ENCODE data around the gene PRCC. TPM values are rescaled to one million over a fixed set of nuclear protein-coding genes. Genes with fewer than 3 reads are reported as not detected.
A peak's percentile ranks its signal among the peaks of the same experiment; 100 is the strongest.

Gene PRCC
- total RNA-seq, 1 experiment from 2014 or later = 103 TPM

DNA sequence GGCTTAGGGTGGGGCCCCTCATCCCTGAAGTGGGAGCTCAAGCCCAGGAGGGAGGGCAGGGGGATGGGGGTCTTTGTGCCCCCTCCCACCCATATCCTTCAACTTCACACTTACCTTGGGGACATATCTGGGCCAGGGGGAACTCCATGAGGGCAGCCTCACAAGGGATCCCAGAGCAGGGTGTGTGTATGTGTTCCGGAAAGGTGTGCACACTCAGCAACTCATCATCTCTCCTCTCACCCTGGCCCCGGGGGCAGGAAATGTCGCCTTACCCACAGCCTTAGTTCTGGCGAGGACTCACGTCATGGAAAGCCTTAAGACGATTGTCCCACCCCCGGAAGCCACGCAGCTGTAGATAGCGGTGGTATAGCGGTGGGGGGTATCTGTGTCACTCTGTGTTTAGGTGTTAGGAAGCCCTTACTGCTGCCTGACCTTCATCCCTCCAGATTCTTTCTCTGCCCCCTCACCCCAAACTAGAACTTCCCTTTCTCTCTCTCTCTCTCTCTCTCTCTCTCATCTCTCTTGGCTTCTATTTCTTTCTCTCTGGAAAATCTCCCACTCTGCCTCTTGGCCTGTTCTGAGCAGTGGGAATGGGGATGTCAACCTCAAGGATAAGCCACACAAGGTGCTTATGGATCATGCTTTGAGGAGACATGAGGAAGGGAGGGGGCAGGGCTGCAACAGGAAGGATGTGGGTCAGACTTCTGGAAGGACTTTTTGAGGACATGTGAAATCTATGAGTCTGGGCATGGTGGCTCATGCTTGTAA is 49.4 kb downstream of the PRCC start, which contains the start of gene SH2D2A:
Gene SH2D2A (minus strand): TSS at position 288 of the 768 bp plus-strand sequence. CDS start 140 bp downstream, at position 148.
- TF ChIP-seq, protein P1, sequence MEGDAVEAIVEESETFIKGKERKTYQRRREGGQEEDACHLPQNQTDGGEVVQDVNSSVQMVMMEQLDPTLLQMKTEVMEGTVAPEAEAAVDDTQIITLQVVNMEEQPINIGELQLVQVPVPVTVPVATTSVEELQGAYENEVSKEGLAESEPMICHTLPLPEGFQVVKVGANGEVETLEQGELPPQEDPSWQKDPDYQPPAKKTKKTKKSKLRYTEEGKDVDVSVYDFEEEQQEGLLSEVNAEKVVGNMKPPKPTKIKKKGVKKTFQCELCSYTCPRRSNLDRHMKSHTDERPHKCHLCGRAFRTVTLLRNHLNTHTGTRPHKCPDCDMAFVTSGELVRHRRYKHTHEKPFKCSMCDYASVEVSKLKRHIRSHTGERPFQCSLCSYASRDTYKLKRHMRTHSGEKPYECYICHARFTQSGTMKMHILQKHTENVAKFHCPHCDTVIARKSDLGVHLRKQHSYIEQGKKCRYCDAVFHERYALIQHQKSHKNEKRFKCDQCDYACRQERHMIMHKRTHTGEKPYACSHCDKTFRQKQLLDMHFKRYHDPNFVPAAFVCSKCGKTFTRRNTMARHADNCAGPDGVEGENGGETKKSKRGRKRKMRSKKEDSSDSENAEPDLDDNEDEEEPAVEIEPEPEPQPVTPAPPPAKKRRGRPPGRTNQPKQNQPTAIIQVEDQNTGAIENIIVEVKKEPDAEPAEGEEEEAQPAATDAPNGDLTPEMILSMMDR (conservative IDR thresholded peaks at IDR 0.05; ENCODE audit: low read depth, low read length) = no peak
- TF ChIP-seq EZH2 (IDR thresholded peaks at IDR 0.05; ENCODE audit: low read length, unreplicated experiment) (no peak), EZH2phosphoT487 (IDR thresholded peaks at IDR 0.05; ENCODE audit: borderline replicate concordance, low read length) (no peak)
- Histone ChIP-seq H3K27me3 (ENCODE audit: low read length) (no peaks in the 10 kb centered on the region), H3K9me2 (replicated peaks; ENCODE audit: low read length) (no peaks in the 10 kb centered on the region), H3F3A (ENCODE audit: low read length, unreplicated experiment) (no peaks in the 10 kb centered on the region), H3K9ac (ENCODE audit: low read length) (peak within 1 kb of the TSS; percentile 65), H4K20me1 (ENCODE audit: low read length) (no peaks in the 10 kb centered on the region), H3K36me3 (ENCODE audit: low read depth, low read length) (no peaks in the 10 kb centered on the region), H3K9me3 (ENCODE audit: low read length) (no peaks in the 10 kb centered on the region), H3K79me2 (ENCODE audit: low read length) (no peaks in the 10 kb centered on the region), H3K4me3 (ENCODE audit: low read length) (peak within 1 kb of the TSS; percentile 15; the same call in 1 of the 2 replicates), H2AFZ (ENCODE audit: low read length) (0 out of 2 replicates have a peak within 1 kb of the TSS, but pooled peaks have one; percentile 10), H3K4me1 (ENCODE audit: insufficient read depth, low read length) (peaks cover 45% of the 10 kb centered on the region), H3K27ac (ENCODE audit: low read length) (peak within 1 kb of the TSS; percentile 83), H3K4me2 (ENCODE audit: low read length) (peak within 1 kb of the TSS; percentile 54)
- peak; percentile 43 for ATAC-seq
- ChIA-PET CTCF (no interaction called here), POLR2A (ENCODE audit: unreplicated experiment) (no interaction called here)
- intact Hi-C loops (cut with micrococcal nuclease) = no loop called here
- no TSS peak for BruUV-seq (replicated peaks)
- DNase-seq = peak; percentile 80

DNA sequence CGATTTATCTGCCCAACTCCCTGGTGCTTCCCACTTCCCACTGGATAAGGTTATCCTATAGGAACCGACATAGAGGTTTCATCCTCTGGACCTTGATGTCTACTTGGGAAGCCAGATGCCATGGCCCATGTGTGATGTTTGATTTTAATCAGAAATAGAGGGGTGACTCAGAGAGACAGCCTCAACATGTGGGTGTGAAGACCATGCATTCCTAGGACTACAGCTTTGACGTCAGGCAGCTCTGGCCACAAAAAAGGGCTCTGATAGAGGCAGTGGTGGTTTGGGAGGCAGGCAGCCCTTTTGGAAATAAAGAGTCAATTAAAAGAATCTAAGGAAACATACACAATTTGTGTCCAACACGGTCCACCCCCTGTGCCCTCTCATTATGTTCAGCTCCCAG is 54.5 kb downstream of the PRCC start:
- Histone ChIP-seq H4K20me1 (ENCODE audit: low read length) (no peaks in the 10 kb centered on the region), H2AFZ (ENCODE audit: low read length) (no peak overlapping the region), H3K9me3 (ENCODE audit: low read length) (no peaks in the 10 kb centered on the region), H3K27ac (ENCODE audit: low read length) (no peak overlapping the region), H3K9ac (ENCODE audit: low read length) (no peak overlapping the region), H3K27me3 (ENCODE audit: low read length) (no peaks in the 10 kb centered on the region), H3K4me1 (ENCODE audit: insufficient read depth, low read length) (peaks cover 10% of the 10 kb centered on the region), H3K4me3 (ENCODE audit: low read length) (no peak overlapping the region), H3K36me3 (ENCODE audit: low read depth, low read length) (no peaks in the 10 kb centered on the region), H3K9me2 (replicated peaks; ENCODE audit: low read length) (no peaks in the 10 kb centered on the region), H3F3A (ENCODE audit: low read length, unreplicated experiment) (no peaks in the 10 kb centered on the region), H3K79me2 (ENCODE audit: low read length) (no peaks in the 10 kb centered on the region), H3K4me2 (ENCODE audit: low read length) (no peak overlapping the region)
- ChIA-PET CTCF (interaction anchor here (0.6 kb wide), 1 partner anchor 132 kb away, joined by 3 read pairs; no protein-coding TSS in a partner anchor), POLR2A (ENCODE audit: unreplicated experiment) (no interaction called here)
- TF ChIP-seq, protein P1 (conservative IDR thresholded peaks at IDR 0.05; ENCODE audit: low read depth, low read length) = no peak
- TF ChIP-seq EZH2phosphoT487 (IDR thresholded peaks at IDR 0.05; ENCODE audit: borderline replicate concordance, low read length) (no peak), EZH2 (IDR thresholded peaks at IDR 0.05; ENCODE audit: low read length, unreplicated experiment) (no peak)
- DNase-seq (no peak), ATAC-seq (no peak)
- intact Hi-C loops (cut with micrococcal nuclease) = no loop called here
- no TSS peak for BruUV-seq (replicated peaks)

DNA sequence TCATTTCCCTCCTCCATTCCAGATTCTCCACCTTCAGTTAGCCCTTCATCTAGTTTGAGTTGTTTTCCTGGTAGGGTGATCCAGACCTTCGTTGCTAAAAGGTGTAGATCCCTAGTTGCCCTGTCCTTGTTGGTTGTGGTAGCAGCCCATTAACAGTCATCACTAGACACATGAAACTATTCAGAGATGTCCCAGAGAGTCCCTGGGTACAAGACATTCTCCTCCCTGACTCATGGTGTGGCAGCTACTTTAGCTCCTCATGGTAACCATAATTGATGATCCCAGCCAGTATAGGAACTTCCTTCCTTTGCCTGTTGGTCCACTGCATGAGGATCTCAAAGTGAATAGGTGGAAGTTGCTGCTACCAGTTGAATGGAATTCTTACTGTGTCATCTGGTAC is 55.3 kb downstream of the PRCC start:
- Histone ChIP-seq H3F3A (ENCODE audit: low read length, unreplicated experiment) (no peaks in the 10 kb centered on the region), H3K27ac (ENCODE audit: low read length) (no peak overlapping the region), H2AFZ (ENCODE audit: low read length) (no peak overlapping the region), H3K4me1 (ENCODE audit: insufficient read depth, low read length) (0 out of 2 replicates have a peak, but pooled peaks cover 6% of the 10 kb centered on the region), H4K20me1 (ENCODE audit: low read length) (no peaks in the 10 kb centered on the region), H3K79me2 (ENCODE audit: low read length) (no peaks in the 10 kb centered on the region), H3K36me3 (ENCODE audit: low read depth, low read length) (no peaks in the 10 kb centered on the region), H3K4me2 (ENCODE audit: low read length) (no peak overlapping the region), H3K27me3 (ENCODE audit: low read length) (no peaks in the 10 kb centered on the region), H3K9ac (ENCODE audit: low read length) (no peak overlapping the region), H3K9me2 (replicated peaks; ENCODE audit: low read length) (no peaks in the 10 kb centered on the region), H3K4me3 (ENCODE audit: low read length) (no peak overlapping the region), H3K9me3 (ENCODE audit: low read length) (no peaks in the 10 kb centered on the region)
- DNase-seq (no peak), ATAC-seq (no peak)
- TF ChIP-seq EZH2 (IDR thresholded peaks at IDR 0.05; ENCODE audit: low read length, unreplicated experiment) (no peak), EZH2phosphoT487 (IDR thresholded peaks at IDR 0.05; ENCODE audit: borderline replicate concordance, low read length) (no peak)
- TF ChIP-seq, protein P1 (conservative IDR thresholded peaks at IDR 0.05; ENCODE audit: low read depth, low read length) = no peak
- intact Hi-C loops (cut with micrococcal nuclease) = no loop called here
- ChIA-PET POLR2A (ENCODE audit: unreplicated experiment) (interaction anchor here (0.6 kb wide), 1 partner anchor 37 kb away, joined by 7 read pairs; no protein-coding TSS in a partner anchor), CTCF (interaction anchor here (0.6 kb wide), 3 partner anchors 16 to 133 kb away, joined by 3 to 9 read pairs (median 9); no protein-coding TSS in a partner anchor)
- no TSS peak for BruUV-seq (replicated peaks)
